Prostate gland (tissue), 2 donors: ENCODE results near the gene MTFMT. TPM values are rescaled to one million over a fixed set of nuclear protein-coding genes. Genes with fewer than 3 reads are reported as not detected.

Experiments used
- DNase-seq: peaks from one replicate; pipeline ENCODE4 v3.0.0-alpha.2; 2019; ENCODE audit warnings: low spot score
- H3K27ac ChIP-seq, 2 donors: fragments of 200-600 bp; sonication (generic); 2 replicates each; pipeline ENCODE4 v1.5.1; 2017 to 2019
- H3K27me3 ChIP-seq: fragments of 200-600 bp; sonication (generic); replicated peaks from 2 replicates; pipeline ENCODE4 v1.5.1; 2019; ENCODE audit not compliant: insufficient read depth
- H3K36me3 ChIP-seq, 2 donors: fragments of 200-600 bp; sonication (generic); 1 replicate in 1 of 2; 2 replicates in 1 of 2; pipeline versions ENCODE4 v1.5.1 to v1.8.1; 2017 to 2019
- H3K4me1 ChIP-seq: fragments of 200-600 bp; sonication (generic); replicated peaks from 2 replicates; pipeline ENCODE4 v1.5.1; 2019
- H3K4me3 ChIP-seq, 2 donors: fragments of 200-600 bp; sonication (generic); 2 replicates each; pipeline ENCODE4 v1.5.1; 2017 to 2019
- H3K9me3 ChIP-seq: fragments of 200-600 bp; sonication (generic); 2 replicates; pipeline ENCODE4 v1.5.1; 2017
- POLR2A ChIP-seq: fragments of 450-650 bp; IDR thresholded peaks from one replicate; pipeline ENCODE4 v1.6.1; 2016; ENCODE audit warnings: antibody characterized with exemption, mild to moderate bottlenecking
- POLR2AphosphoS5 ChIP-seq: sonication (generic); formaldehyde crosslinking; IDR thresholded peaks from one replicate; pipeline ENCODE4 v1.6.1; 2017; ENCODE audit warnings: antibody characterized with exemption
- WGBS: methylation state at CpG from one replicate; pipeline ENCODE4 v1.1.5; 2018; 5-methylcytosine and 5-hydroxymethylcytosine counted together
- intact Hi-C: fragments of 100-400 bp; cut with DNase I; formaldehyde crosslinking; loops from one replicate; pipeline ENCODE4 v1.14.2; 2022
- total RNA-seq, 2 donors: library from RNA; depleted of rRNA; stranded (reverse); fragments of >200 nt; gene quantifications; one replicate each; pipeline ENCODE4 v1.1.0, GENCODE V29; 2016
- TF ChIP-seq, protein P1 (sequence below), 4 experiments: fragments of 200-600 bp in 2 of 4; fragments of 450-650 bp in 2 of 4; sonication (generic) in 2 of 4; IDR thresholded peaks; 1 replicate in 3 of 4; 2 replicates in 1 of 4; pipeline ENCODE4 v1.5.1; 2016 to 2019; ENCODE audit warnings: antibody characterized with exemption in 4 of 4, mild to moderate bottlenecking in 2 of 4, moderate library complexity in 2 of 4

MTFMT gene
- total RNA-seq, 2 donors from 2014 or later = 31.0 to 37.9 TPM

DNA sequence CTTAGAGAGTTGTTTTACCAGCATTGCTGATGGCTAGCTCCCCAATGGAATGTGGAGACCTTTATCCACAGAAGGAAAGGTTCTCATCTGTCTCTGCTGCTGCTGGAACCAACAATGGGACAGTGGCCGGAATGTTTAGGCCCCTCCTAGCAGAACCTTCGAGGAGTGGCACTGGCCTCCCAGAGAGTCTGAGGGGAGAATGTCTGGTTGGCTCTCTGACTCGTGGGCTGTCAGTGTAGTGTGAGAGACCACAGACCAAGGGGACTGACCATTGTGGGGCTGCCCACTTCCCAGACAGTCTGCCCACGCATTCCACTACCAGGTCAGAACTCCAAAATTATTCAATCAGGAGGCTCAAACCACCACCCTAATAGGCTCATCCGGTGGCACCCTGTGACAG is 33.3 kb upstream of the MTFMT start:
- WGBS = 65% methylated on average over 5 of the region's 5 CpGs
- Histone ChIP-seq H3K4me3 (no peak overlapping the region), H3K27ac (peak overlapping the region; percentile 8 to 33)

DNA sequence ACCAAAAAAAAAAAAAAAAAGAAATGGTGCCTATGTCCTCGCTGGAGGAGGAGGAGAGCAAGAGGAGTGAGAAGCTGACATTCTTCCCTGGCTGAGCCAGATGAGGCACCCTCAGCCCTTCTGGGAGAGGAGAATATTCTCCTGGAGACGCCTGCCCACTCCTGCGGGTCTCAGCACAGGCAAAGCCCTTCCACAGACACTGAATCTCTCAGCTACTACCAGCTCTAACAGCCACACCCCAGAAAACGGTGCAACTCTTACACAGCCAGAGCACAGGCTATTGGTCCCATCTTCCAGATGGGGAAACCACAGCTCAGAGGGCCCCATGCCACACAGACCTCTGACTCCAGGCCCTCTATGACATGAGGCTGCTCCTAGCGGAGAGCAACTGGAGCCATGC is 32.6 kb upstream of the MTFMT start:
- H3K9me3 ChIP-seq = no peaks in the 10 kb centered on the region
- no peak overlapping the region for H3K4me3 ChIP-seq
- no peak for DNase-seq
- intact Hi-C loops = no loop called here
- no peak for TF ChIP-seq POLR2A
- TF ChIP-seq, protein P1, sequence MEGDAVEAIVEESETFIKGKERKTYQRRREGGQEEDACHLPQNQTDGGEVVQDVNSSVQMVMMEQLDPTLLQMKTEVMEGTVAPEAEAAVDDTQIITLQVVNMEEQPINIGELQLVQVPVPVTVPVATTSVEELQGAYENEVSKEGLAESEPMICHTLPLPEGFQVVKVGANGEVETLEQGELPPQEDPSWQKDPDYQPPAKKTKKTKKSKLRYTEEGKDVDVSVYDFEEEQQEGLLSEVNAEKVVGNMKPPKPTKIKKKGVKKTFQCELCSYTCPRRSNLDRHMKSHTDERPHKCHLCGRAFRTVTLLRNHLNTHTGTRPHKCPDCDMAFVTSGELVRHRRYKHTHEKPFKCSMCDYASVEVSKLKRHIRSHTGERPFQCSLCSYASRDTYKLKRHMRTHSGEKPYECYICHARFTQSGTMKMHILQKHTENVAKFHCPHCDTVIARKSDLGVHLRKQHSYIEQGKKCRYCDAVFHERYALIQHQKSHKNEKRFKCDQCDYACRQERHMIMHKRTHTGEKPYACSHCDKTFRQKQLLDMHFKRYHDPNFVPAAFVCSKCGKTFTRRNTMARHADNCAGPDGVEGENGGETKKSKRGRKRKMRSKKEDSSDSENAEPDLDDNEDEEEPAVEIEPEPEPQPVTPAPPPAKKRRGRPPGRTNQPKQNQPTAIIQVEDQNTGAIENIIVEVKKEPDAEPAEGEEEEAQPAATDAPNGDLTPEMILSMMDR (IDR thresholded peaks at IDR 0.05) = no peak
- no peak for TF ChIP-seq POLR2AphosphoS5
- H3K36me3 ChIP-seq = no peaks in the 10 kb centered on the region
- H3K27me3 ChIP-seq = no peaks in the 10 kb centered on the region
- no peaks in the 10 kb centered on the region for H3K4me1 ChIP-seq
- WGBS = 69% methylated on average over 5 of the region's 5 CpGs
- H3K27ac ChIP-seq = peak overlapping the region in 1 of 2 donors; percentile 22

More for the DNA sequence above, 33.3 kb upstream of the MTFMT start:
- Histone ChIP-seq H3K4me1 (no peaks in the 10 kb centered on the region), H3K27me3 (peaks cover 2% of the 10 kb centered on the region), H3K36me3 (no peaks in the 10 kb centered on the region), H3K9me3 (no peaks in the 10 kb centered on the region)
- TF ChIP-seq, protein P1 (IDR thresholded peaks at IDR 0.05) = no peak
- no peak for TF ChIP-seq POLR2A
- TF ChIP-seq POLR2AphosphoS5 = no peak
- intact Hi-C loops = no loop called here
- no peak for DNase-seq

DNA sequence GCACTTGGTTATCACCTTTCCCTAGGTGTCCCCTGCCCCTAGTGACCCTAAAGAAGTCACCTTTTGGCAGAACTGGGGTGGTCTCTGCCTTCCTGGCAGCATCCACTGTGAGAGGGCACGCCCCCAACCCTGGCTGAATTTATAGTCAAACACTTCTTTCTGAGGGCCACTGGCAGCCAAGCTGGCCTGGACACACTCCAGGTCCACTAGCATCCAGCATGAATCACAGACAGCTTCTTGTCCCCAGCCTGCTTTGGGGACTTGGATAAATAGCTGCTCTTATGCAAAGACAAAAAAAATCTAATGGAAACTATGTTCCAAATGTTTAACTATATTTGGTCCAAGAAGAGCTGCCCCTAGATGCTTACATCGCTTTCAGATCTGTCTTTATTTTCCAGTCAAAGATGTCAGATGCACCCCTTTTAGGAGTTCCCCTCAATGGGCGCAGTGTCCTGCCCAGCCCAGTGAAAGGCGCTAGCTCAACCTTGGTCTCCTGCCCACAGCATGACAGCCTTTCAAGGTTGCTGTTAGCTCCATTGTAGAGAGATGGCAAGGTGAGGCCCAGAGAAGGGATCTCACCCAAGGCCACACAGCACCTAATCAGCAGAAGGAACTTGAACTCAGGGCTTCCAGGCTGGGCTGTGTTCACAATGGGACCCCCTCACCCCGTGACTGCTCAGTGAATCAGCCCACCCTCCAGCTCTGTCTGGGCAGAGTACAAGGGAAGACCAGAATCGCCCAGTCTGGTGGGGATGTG is 31.4 kb upstream of the MTFMT start:
- Histone ChIP-seq H3K4me1 (no peaks in the 10 kb centered on the region), H3K36me3 (no peaks in the 10 kb centered on the region), H3K27ac (no peak overlapping the region), H3K9me3 (no peaks in the 10 kb centered on the region), H3K4me3 (no peak overlapping the region), H3K27me3 (no peaks in the 10 kb centered on the region)
- 71% methylated on average over 6 of the region's 6 CpGs for WGBS
- no peak for TF ChIP-seq POLR2A
- TF ChIP-seq, protein P1 (IDR thresholded peaks at IDR 0.05) = no peak
- TF ChIP-seq POLR2AphosphoS5 = no peak
- no peak for DNase-seq
- intact Hi-C loops = no loop called here

DNA sequence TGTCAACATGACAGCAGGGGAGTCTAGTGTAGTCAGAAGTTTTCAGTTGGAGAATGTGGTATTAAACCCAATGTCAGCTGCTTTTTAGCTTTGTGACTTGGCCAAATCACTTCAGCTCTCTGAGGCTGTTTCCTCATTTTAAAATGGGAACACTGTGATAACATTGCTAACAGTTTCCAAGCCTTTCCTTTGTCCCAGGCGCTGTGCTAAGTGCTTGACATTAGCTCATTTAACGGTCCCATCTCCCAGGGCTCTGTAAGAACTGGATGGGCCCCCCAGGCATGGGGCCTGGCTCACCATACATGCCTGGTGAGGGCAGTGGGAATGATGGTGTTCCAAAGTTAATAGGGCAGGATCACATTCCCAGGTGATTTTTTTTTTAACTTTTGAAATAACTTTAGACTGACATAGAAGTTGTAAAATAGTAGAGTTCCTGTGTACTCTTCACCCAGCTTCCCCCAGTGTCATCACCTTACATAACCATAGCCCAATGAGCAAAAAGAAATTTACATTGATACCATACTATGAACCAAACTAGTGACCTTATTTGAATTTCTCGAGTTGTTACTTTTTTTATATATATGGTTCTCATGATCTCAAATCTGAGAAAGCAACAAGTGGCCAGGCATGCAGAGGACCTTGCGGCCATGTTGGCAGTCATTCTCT is 30.6 kb upstream of the MTFMT start:
- no peaks in the 10 kb centered on the region for H3K9me3 ChIP-seq
- no peak for TF ChIP-seq POLR2AphosphoS5
- no peaks in the 10 kb centered on the region for H3K4me1 ChIP-seq
- no peaks in the 10 kb centered on the region for H3K36me3 ChIP-seq
- H3K27ac ChIP-seq = no peak overlapping the region
- WGBS = 76% methylated on average over 4 of the region's 4 CpGs
- DNase-seq = no peak
- no peaks in the 10 kb centered on the region for H3K27me3 ChIP-seq
- intact Hi-C loops = no loop called here
- no peak overlapping the region for H3K4me3 ChIP-seq

DNA sequence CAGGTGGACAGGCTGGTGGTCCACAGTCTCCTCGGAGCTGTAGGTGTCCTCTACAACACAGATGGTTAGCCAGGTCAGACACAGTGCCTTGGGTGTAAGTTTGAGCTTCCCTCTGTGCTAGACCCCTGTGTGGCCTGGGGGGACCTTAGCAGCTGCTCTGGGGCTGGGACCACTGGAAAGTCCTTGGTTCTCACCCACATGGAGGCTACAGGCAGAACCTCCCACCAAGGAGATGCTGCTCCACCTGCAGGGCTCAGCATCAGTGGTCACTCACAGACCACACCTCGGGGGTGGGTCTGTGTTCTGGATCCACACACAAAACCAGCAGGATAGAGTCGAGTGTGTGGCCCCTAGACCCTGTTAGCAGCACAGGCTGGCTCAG is 29.9 kb upstream of the MTFMT start:
- Histone ChIP-seq H3K36me3 (no peaks in the 10 kb centered on the region), H3K4me3 (no peak overlapping the region), H3K27me3 (no peaks in the 10 kb centered on the region), H3K4me1 (no peaks in the 10 kb centered on the region), H3K27ac (no peak overlapping the region), H3K9me3 (no peaks in the 10 kb centered on the region)
- TF ChIP-seq, protein P1 (IDR thresholded peaks at IDR 0.05) = no peak
- TF ChIP-seq POLR2A (no peak), POLR2AphosphoS5 (no peak)
- intact Hi-C loops = no loop called here
- WGBS = 88% methylated on average over 3 of the region's 3 CpGs
- no peak for DNase-seq
